DND-41 (cell line): ENCODE results near the gene ENAH.
A peak's percentile ranks its signal among the peaks of the same experiment; 100 is the strongest.

Source experiments
- ATAC-seq: fragments of 200-7000 bp; cut with Tn5 transposase; 3 replicates; pipeline ENCODE4 v1.9.1; 2021; ENCODE audit warnings: low read depth; ENCODE audit not compliant: insufficient read depth
- DNase-seq: peaks from one replicate; pipeline ENCODE4 v3.0.0-alpha.2; 2020
- H2AFZ ChIP-seq: 2 replicates; pipeline ENCODE4 v1.6.0; 2012; ENCODE audit warnings: low read depth, low read length
- H3K27ac ChIP-seq: 2 replicates; pipeline ENCODE4 v1.5.1; 2012; ENCODE audit warnings: low read length, inconsistent platforms
- H3K27me3 ChIP-seq: fragments of 200-600 bp; sonication (generic); 2 replicates; pipeline ENCODE4 v1.6.0; 2012; ENCODE audit warnings: low read length, mild to moderate bottlenecking, inconsistent platforms; ENCODE audit not compliant: insufficient read depth, poor library complexity
- H3K36me3 ChIP-seq: 2 replicates; pipeline ENCODE4 v1.5.1; 2012; ENCODE audit warnings: low read length, inconsistent platforms; ENCODE audit not compliant: insufficient read depth
- H3K4me1 ChIP-seq: 2 replicates; pipeline ENCODE4 v1.5.1; 2012; ENCODE audit warnings: mild to moderate bottlenecking, low read length; ENCODE audit not compliant: insufficient read depth
- H3K4me2 ChIP-seq: 2 replicates; pipeline ENCODE4 v1.6.0; 2012; ENCODE audit warnings: mild to moderate bottlenecking, moderate library complexity, low read length, inconsistent platforms; ENCODE audit not compliant: insufficient read depth
- H3K4me3 ChIP-seq, 2 experiments: fragments of 200-600 bp in 1 of 2; shearing (Covaris generic) in 1 of 2; 2 replicates each; pipeline ENCODE4 v1.5.1; 2012 to 2016; ENCODE audit warnings: inconsistent platforms in 2 of 2, low read length in 2 of 2, mild to moderate bottlenecking in 2 of 2, low read depth in 1 of 2, moderate library complexity in 1 of 2
- H3K79me2 ChIP-seq: 2 replicates; pipeline ENCODE4 v1.6.0; 2012; ENCODE audit warnings: low read length, inconsistent platforms; ENCODE audit not compliant: insufficient read depth
- H3K9ac ChIP-seq: 2 replicates; pipeline ENCODE4 v1.6.0; 2012; ENCODE audit warnings: low read depth, mild to moderate bottlenecking, inconsistent platforms, low read length, moderate library complexity
- H3K9me3 ChIP-seq: 2 replicates; pipeline ENCODE4 v1.5.1; 2012; ENCODE audit warnings: low read length, moderate library complexity, mild to moderate bottlenecking, inconsistent platforms; ENCODE audit not compliant: insufficient read depth, severe bottlenecking
- H4K20me1 ChIP-seq: 2 replicates; pipeline ENCODE4 v1.6.0; 2012; ENCODE audit warnings: low read length; ENCODE audit not compliant: insufficient read depth
- EZH2 ChIP-seq: IDR thresholded peaks from 3 replicates; pipeline ENCODE4 v1.6.1; 2012; ENCODE audit warnings: borderline replicate concordance, low read depth, mild to moderate bottlenecking, moderate library complexity, low read length, inconsistent platforms; ENCODE audit not compliant: severe bottlenecking
- TF ChIP-seq, protein P1 (sequence below): IDR thresholded peaks from 2 replicates; pipeline ENCODE4 v1.5.1; 2012; ENCODE audit warnings: borderline replicate concordance, low read length, moderate library complexity, mild to moderate bottlenecking; ENCODE audit not compliant: poor library complexity, severe bottlenecking; ENCODE audit errors: extremely low read depth

ENAH gene

DNA sequence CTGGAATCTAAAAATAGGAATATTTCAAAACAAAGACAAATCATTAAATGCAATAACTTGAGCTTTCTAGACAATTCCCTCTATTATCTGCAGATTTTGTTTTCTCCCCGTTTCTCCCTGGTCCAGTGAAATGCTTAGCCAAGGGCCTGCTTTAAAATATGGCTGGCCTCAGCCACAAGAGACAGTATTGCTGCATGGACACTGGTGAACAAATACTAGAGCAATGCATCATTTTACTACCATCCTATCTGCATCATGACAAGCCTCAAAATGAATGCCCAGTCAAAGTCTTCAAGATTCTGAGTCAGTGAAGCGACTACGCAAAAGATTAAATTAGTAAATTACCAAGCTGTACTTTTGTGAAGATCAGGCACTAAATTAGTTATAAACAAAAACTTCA, 80.5 kb downstream of the ENAH start:
- no peaks in the 10 kb centered on the region for H3K79me2 ChIP-seq
- no peak for ATAC-seq
- H3K4me2 ChIP-seq: no peak overlapping the region
- no peak overlapping the region for H3K27ac ChIP-seq
- H3K4me1 ChIP-seq: no peaks in the 10 kb centered on the region
- no peaks in the 10 kb centered on the region for H3K27me3 ChIP-seq
- H2AFZ ChIP-seq: no peak overlapping the region
- H3K36me3 ChIP-seq: no peaks in the 10 kb centered on the region
- H3K4me3 ChIP-seq: no peak overlapping the region
- no peak overlapping the region for H3K9ac ChIP-seq
- no peaks in the 10 kb centered on the region for H4K20me1 ChIP-seq
- no peak for DNase-seq
- TF ChIP-seq EZH2: no peak
- TF ChIP-seq, protein P1, sequence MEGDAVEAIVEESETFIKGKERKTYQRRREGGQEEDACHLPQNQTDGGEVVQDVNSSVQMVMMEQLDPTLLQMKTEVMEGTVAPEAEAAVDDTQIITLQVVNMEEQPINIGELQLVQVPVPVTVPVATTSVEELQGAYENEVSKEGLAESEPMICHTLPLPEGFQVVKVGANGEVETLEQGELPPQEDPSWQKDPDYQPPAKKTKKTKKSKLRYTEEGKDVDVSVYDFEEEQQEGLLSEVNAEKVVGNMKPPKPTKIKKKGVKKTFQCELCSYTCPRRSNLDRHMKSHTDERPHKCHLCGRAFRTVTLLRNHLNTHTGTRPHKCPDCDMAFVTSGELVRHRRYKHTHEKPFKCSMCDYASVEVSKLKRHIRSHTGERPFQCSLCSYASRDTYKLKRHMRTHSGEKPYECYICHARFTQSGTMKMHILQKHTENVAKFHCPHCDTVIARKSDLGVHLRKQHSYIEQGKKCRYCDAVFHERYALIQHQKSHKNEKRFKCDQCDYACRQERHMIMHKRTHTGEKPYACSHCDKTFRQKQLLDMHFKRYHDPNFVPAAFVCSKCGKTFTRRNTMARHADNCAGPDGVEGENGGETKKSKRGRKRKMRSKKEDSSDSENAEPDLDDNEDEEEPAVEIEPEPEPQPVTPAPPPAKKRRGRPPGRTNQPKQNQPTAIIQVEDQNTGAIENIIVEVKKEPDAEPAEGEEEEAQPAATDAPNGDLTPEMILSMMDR: no peak
- no peaks in the 10 kb centered on the region for H3K9me3 ChIP-seq

DNA sequence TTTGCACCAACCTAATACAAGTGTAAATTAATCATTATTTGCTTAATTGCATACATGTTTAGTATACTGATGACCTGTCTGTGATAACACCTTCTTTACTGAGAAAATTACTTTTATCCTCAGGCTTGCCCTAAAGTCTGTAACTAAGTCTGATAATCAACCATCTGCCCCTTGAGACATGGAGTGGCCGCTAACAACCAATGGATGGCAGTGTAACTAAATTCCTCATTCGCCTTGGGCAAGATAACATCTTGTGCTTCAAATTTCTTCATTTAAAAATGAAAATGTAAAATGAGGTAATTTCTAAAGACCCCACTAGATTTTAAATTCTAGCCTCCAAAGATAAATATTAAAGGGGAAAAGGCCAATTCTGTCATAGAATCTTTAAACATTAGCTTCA, 85.1 kb downstream of the ENAH start:
- Histone ChIP-seq H3K36me3 (no peaks in the 10 kb centered on the region), H4K20me1 (no peaks in the 10 kb centered on the region), H3K4me3 (no peak overlapping the region), H3K4me1 (no peaks in the 10 kb centered on the region), H3K4me2 (no peak overlapping the region), H3K27ac (no peak overlapping the region), H3K79me2 (no peaks in the 10 kb centered on the region), H3K9ac (no peak overlapping the region), H3K27me3 (no peaks in the 10 kb centered on the region), H3K9me3 (no peaks in the 10 kb centered on the region), H2AFZ (no peak overlapping the region)
- TF ChIP-seq, protein P1: peak; percentile 19
- TF ChIP-seq EZH2: no peak
- no peak for ATAC-seq
- DNase-seq: no peak

DNA sequence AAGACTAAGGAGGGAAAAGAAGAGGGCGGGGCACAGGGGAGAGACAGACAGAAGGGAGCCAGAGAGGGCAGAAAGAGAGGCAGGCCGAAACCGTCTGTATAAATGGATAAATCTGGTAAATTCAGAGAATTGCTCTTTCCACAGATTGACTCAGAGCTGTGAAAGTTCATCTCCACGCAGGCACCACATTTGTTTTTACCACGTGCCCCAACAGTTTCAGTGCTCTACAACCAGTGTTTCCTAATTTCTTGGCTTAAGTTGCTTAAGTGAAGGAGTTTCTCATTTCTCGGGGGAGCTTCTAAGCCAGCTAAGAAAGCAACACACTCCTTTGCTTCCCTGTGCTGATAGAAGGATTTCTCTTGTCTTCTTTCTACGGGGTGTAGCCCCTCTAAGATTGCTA, 87.1 kb downstream of the ENAH start:
- Histone ChIP-seq H3K27me3 (no peaks in the 10 kb centered on the region), H3K27ac (no peak overlapping the region), H3K9ac (no peak overlapping the region), H3K4me2 (no peak overlapping the region), H3K79me2 (no peaks in the 10 kb centered on the region), H2AFZ (no peak overlapping the region), H4K20me1 (no peaks in the 10 kb centered on the region), H3K36me3 (no peaks in the 10 kb centered on the region), H3K9me3 (no peaks in the 10 kb centered on the region), H3K4me3 (no peak overlapping the region), H3K4me1 (no peaks in the 10 kb centered on the region)
- DNase-seq (no peak), ATAC-seq (no peak)
- no peak for TF ChIP-seq EZH2
- TF ChIP-seq, protein P1: no peak

DNA sequence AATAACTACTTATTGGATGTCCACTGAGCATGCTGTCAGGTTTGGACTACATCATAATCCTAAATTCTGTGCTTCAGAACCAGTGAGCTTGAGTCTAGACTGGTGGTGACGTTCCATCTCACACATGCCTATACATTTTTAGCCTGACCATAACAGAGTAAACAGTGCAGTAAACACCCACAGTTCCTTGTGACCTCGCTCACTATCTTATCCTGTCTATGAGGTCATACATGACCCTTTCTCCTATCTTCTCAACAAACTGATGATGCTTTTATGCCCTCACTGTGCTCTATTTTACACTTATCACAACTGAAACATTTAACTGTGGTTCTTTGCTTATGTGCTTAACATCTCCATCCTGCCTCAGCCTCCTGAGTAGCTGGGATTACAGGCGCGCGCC, 91.2 kb downstream of the ENAH start:
- Histone ChIP-seq H3K4me1 (no peaks in the 10 kb centered on the region), H3K79me2 (no peaks in the 10 kb centered on the region), H2AFZ (no peak overlapping the region), H3K27me3 (no peaks in the 10 kb centered on the region), H3K9me3 (peaks cover 3% of the 10 kb centered on the region), H3K9ac (no peak overlapping the region), H3K4me3 (no peak overlapping the region), H3K4me2 (no peak overlapping the region), H3K27ac (no peak overlapping the region), H4K20me1 (no peaks in the 10 kb centered on the region), H3K36me3 (no peaks in the 10 kb centered on the region)
- ATAC-seq (no peak), DNase-seq (no peak)
- no peak for TF ChIP-seq EZH2
- TF ChIP-seq, protein P1: no peak
